HCT116 (cell line): ENCODE measurements around the gene VIPR2. TPM values are rescaled to one million over a fixed set of nuclear protein-coding genes. Genes with fewer than 3 reads are reported as not detected.

Experiments used
- ATAC-seq: fragments of 200-7000 bp; cut with Tn5 transposase; 2 replicates; pipeline ENCODE4 v1.9.1; 2020; ENCODE audit warnings: mild to moderate bottlenecking, moderate library complexity
- BruUV-seq: library from RNA; stranded (reverse); fragments of 400-500 nt; replicated peaks from 2 replicates; lab custom pipeline; 2021; lab: Mats Ljungman, UMichigan
- CTCF ChIA-PET: fragments of 300-600 bp; sonication (Branson Sonifier 250); formaldehyde crosslinking; loops from one replicate; lab custom pipeline; 2021; ENCODE audit warnings: antibody characterized with exemption; lab: Charles Lee
- POLR2A ChIA-PET: fragments of 300-600, 350-600 bp; sonication (Branson Sonifier 250); formaldehyde crosslinking; loops from one replicate; lab custom pipeline; 2021; ENCODE audit warnings: antibody characterized with exemption; lab: Charles Lee
- RAD21 ChIA-PET, 2 experiments: fragments of 300-600 bp; sonication (Branson Sonifier 250); formaldehyde crosslinking; loops; one replicate each; lab custom pipeline; 2023; ENCODE audit warnings: low total read pairs in 2 of 2; ENCODE audit not compliant: uncharacterized antibody in 2 of 2, unreplicated experiment in 2 of 2, low non-redundant PET in 1 of 2; lab: Charles Lee
- DNase-seq: peaks from one replicate; pipeline ENCODE4 v3.0.0-alpha.2; 2010; ENCODE audit warnings: low read depth, low spot score
- H2AFZ ChIP-seq: fragments of 200-600 bp; shearing (Covaris generic), sonication (generic); 2 replicates; pipeline ENCODE4 v1.6.1; 2017; ENCODE audit warnings: low read depth, mixed run types, mixed read lengths, antibody characterized with exemption, low read length; ENCODE audit not compliant: poor library complexity, severe bottlenecking
- H3K27ac ChIP-seq: 2 replicates; pipeline ENCODE4 v1.5.1; 2012; ENCODE audit warnings: low read depth, low read length
- H3K27me3 ChIP-seq: fragments of 200-600 bp; sonication (generic); 2 replicates; pipeline ENCODE4 v1.6.1; 2016; ENCODE audit warnings: mixed run types, low read length, mixed read lengths; ENCODE audit not compliant: insufficient read depth
- H3K36me3 ChIP-seq, 2 experiments: fragments of 200-500 bp in 1 of 2; fragments of 200-600 bp in 1 of 2; sonication (Bioruptor generic) in 1 of 2; sonication (generic) in 1 of 2; 2 replicates each; pipeline versions ENCODE4 v1.5.1 to v1.6.1; 2014 to 2016; ENCODE audit warnings: low read length in 2 of 2, inconsistent platforms in 1 of 2, mixed read lengths in 1 of 2, mixed run types in 1 of 2; ENCODE audit not compliant: insufficient read depth in 2 of 2, control insufficient read depth in 1 of 2
- H3K4me1 ChIP-seq, 2 experiments: fragments of 200-600 bp in 1 of 2; sonication (generic) in 1 of 2; 2 replicates each; pipeline versions ENCODE4 v1.5.1 to v1.6.1; 2012 to 2017; ENCODE audit warnings: low read length in 2 of 2, inconsistent platforms in 1 of 2, mild to moderate bottlenecking in 1 of 2, mixed read lengths in 1 of 2, mixed run types in 1 of 2, moderate library complexity in 1 of 2; ENCODE audit not compliant: insufficient read depth in 2 of 2, control insufficient read depth in 1 of 2
- H3K4me2 ChIP-seq: fragments of 200-600 bp; sonication (generic); 2 replicates; pipeline ENCODE4 v1.6.1; 2017; ENCODE audit warnings: mixed run types, low read length, mixed read lengths
- H3K4me3 ChIP-seq, 2 experiments: fragments of 200-600 bp in 1 of 2; sonication (generic) in 1 of 2; replicated peaks in 1 of 2; 2 replicates each; pipeline ENCODE4 v1.5.1; 2011 to 2016; ENCODE audit warnings: low read length in 2 of 2, control low read depth in 1 of 2, low read depth in 1 of 2, mild to moderate bottlenecking in 1 of 2, mixed read lengths in 1 of 2, mixed run types in 1 of 2
- H3K79me2 ChIP-seq: fragments of 200-600 bp; sonication (generic); 2 replicates; pipeline ENCODE4 v1.6.1; 2017; ENCODE audit warnings: mild to moderate bottlenecking, mixed run types, low read length, moderate library complexity, mixed read lengths; ENCODE audit not compliant: insufficient read depth
- H3K9ac ChIP-seq: fragments of 200-600 bp; sonication (generic); 2 replicates; pipeline ENCODE4 v1.6.1; 2016; ENCODE audit warnings: low read length, mixed read lengths
- H3K9me2 ChIP-seq: fragments of 200-600 bp; sonication (generic), shearing (Covaris generic); 2 replicates; pipeline ENCODE4 v1.6.1; 2017; ENCODE audit warnings: mixed run types, mild to moderate bottlenecking, moderate library complexity; ENCODE audit not compliant: insufficient read depth
- H3K9me3 ChIP-seq, 2 experiments: fragments of 200-500 bp in 1 of 2; fragments of 200-600 bp in 1 of 2; sonication (Bioruptor generic) in 1 of 2; sonication (generic) in 1 of 2; 2 replicates each; pipeline ENCODE4 v1.6.1; 2014 to 2017; ENCODE audit warnings: low read length in 2 of 2, mixed read lengths in 2 of 2, inconsistent platforms in 1 of 2, low read depth in 1 of 2, mild to moderate bottlenecking in 1 of 2, mixed run types in 1 of 2, moderate library complexity in 1 of 2; ENCODE audit not compliant: control insufficient read depth in 1 of 2, insufficient read depth in 1 of 2
- H4K20me1 ChIP-seq: fragments of 200-600 bp; sonication (generic), shearing (Covaris generic); 2 replicates; pipeline ENCODE4 v1.6.1; 2017; ENCODE audit warnings: mixed run types, mild to moderate bottlenecking, moderate library complexity; ENCODE audit not compliant: insufficient read depth
- ATF3 ChIP-seq: IDR thresholded peaks from 2 replicates; pipeline ENCODE4 v1.6.1; 2012
- CEBPB ChIP-seq: IDR thresholded peaks from 2 replicates; pipeline ENCODE4 v1.6.1; 2012; ENCODE audit warnings: low read depth
- EZH2phosphoT487 ChIP-seq: fragments of 200-600 bp; IDR thresholded peaks from 2 replicates; pipeline ENCODE4 v1.6.1; 2018; ENCODE audit warnings: antibody characterized with exemption, borderline replicate concordance
- FOSL1 ChIP-seq: IDR thresholded peaks from 2 replicates; pipeline ENCODE4 v1.6.1; 2012; ENCODE audit warnings: low read depth
- JUND ChIP-seq: IDR thresholded peaks from 2 replicates; pipeline ENCODE4 v1.6.1; 2012
- MAX ChIP-seq: IDR thresholded peaks from 2 replicates; pipeline ENCODE4 v1.6.1; 2012
- POLR2AphosphoS5 ChIP-seq: IDR thresholded peaks from 2 replicates; pipeline ENCODE4 v1.6.1; 2011; ENCODE audit warnings: mild to moderate bottlenecking, low read depth, low read length, moderate library complexity
- REST ChIP-seq: IDR thresholded peaks from 2 replicates; pipeline ENCODE4 v1.6.1; 2012; ENCODE audit warnings: low read depth
- SIN3A ChIP-seq: IDR thresholded peaks from 2 replicates; pipeline ENCODE4 v1.6.1; 2012; ENCODE audit warnings: low read depth
- TCF7L2 ChIP-seq: IDR thresholded peaks from 2 replicates; pipeline ENCODE4 v1.7.0; 2011; ENCODE audit warnings: borderline replicate concordance, inconsistent platforms; ENCODE audit not compliant: insufficient read depth, insufficient read length; ENCODE audit errors: extremely low read depth
- intact Hi-C: fragments of 100-400 bp; cut with micrococcal nuclease; formaldehyde crosslinking; loops from 2 replicates; pipeline ENCODE4 v1.10.0; 2022
- total RNA-seq: library from RNA; stranded (reverse); gene quantifications from one replicate; pipeline ENCODE4 v1.2.1, GENCODE V29; 2021; ENCODE audit not compliant: unreplicated experiment
- TF ChIP-seq, protein P1 (sequence below): IDR thresholded peaks from 2 replicates; pipeline ENCODE4 v1.6.1; 2011; ENCODE audit warnings: mild to moderate bottlenecking, low read length, moderate library complexity; ENCODE audit not compliant: insufficient replicate concordance; ENCODE audit errors: extremely low read depth

Gene VIPR2
- total RNA-seq, 1 experiment from 2014 or later: 0.10 TPM

DNA sequence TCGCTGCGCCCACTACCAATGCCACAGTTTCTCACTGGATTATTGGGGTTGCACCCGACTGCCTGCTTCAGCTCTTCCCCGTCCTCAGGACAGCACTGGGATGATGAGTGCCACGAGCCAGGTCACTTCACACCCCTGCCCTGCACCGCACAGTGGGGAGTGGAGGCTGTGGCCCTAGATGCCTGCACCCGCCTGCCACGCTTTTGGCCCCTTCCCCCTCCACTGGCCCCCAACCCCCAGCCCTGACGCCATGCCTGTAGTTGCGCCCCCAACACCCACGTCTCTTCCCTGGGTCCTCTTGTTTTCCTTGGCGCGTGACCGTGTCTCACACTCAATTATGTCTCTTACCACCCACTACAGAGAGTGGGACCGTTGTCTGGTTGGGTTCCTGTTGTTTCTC lies 134.3 kb downstream of the VIPR2 start:
- peaks cover 0 to 4% of the 10 kb centered on the region in 2 experiments; a peak in 1 of 4 replicates for H3K4me1 ChIP-seq
- no TSS peak for BruUV-seq
- no peak overlapping the region for H3K9ac ChIP-seq
- ATAC-seq: no peak
- no peak overlapping the region for H3K27ac ChIP-seq
- no peaks in the 10 kb centered on the region for H3K79me2 ChIP-seq
- no peaks in the 10 kb centered on the region for H4K20me1 ChIP-seq
- RAD21 ChIA-PET: no interaction called here
- no peak overlapping the region for H3K4me2 ChIP-seq
- H2AFZ ChIP-seq: no peak overlapping the region
- TF ChIP-seq, protein P1, sequence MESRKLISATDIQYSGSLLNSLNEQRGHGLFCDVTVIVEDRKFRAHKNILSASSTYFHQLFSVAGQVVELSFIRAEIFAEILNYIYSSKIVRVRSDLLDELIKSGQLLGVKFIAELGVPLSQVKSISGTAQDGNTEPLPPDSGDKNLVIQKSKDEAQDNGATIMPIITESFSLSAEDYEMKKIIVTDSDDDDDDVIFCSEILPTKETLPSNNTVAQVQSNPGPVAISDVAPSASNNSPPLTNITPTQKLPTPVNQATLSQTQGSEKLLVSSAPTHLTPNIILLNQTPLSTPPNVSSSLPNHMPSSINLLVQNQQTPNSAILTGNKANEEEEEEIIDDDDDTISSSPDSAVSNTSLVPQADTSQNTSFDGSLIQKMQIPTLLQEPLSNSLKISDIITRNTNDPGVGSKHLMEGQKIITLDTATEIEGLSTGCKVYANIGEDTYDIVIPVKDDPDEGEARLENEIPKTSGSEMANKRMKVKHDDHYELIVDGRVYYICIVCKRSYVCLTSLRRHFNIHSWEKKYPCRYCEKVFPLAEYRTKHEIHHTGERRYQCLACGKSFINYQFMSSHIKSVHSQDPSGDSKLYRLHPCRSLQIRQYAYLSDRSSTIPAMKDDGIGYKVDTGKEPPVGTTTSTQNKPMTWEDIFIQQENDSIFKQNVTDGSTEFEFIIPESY: no peak
- no peak for TF ChIP-seq EZH2phosphoT487
- TF ChIP-seq CEBPB: no peak
- TF ChIP-seq JUND: no peak
- TF ChIP-seq MAX: no peak
- TF ChIP-seq TCF7L2: no peak
- TF ChIP-seq FOSL1: no peak
- no peak for TF ChIP-seq ATF3
- no peak for TF ChIP-seq REST
- no peak for TF ChIP-seq POLR2AphosphoS5
- TF ChIP-seq SIN3A: no peak
- DNase-seq: no peak
- no peaks in the 10 kb centered on the region for H3K36me3 ChIP-seq
- POLR2A ChIA-PET: no interaction called here
- no peak overlapping the region for H3K4me3 ChIP-seq
- 0 out of 2 replicates have a peak, but pooled peaks cover 3% of the 10 kb centered on the region for H3K27me3 ChIP-seq
- no peaks in the 10 kb centered on the region for H3K9me2 ChIP-seq
- no peaks in the 10 kb centered on the region for H3K9me3 ChIP-seq
- intact Hi-C loops: no loop called here
- CTCF ChIA-PET: no interaction called here
